RWPE2 (cell line): Measurements from ENCODE around the gene RPS6KL1.

Experiments used
- ATAC-seq: fragments of 200-7000 bp; cut with Tn5 transposase; 3 replicates; pipeline ENCODE4 v1.9.1; 2021; ENCODE audit warnings: low read depth
- DNase-seq: peaks from one replicate; pipeline ENCODE4 v3.0.0-alpha.2; 2020; ENCODE audit warnings: low spot score
- H3K27ac ChIP-seq: fragments of 450-650 bp; 2 replicates; pipeline ENCODE4 v1.5.1; 2017; ENCODE audit warnings: mild to moderate bottlenecking; ENCODE audit not compliant: poor library complexity, severe bottlenecking
- H3K27me3 ChIP-seq: fragments of 250-450 bp; sonication (Bioruptor Pico); 2 replicates; pipeline ENCODE4 v1.5.1; 2021; ENCODE audit warnings: mild to moderate bottlenecking, moderate library complexity; ENCODE audit not compliant: insufficient read depth, poor library complexity, severe bottlenecking
- H3K36me3 ChIP-seq: fragments of 250-450 bp; sonication (Bioruptor Pico); 2 replicates; pipeline ENCODE4 v1.5.1; 2020; ENCODE audit warnings: low read depth, mild to moderate bottlenecking, moderate library complexity
- H3K4me1 ChIP-seq: fragments of 250-450 bp; sonication (Bioruptor Pico); 2 replicates; pipeline ENCODE4 v1.5.1; 2021; ENCODE audit warnings: mild to moderate bottlenecking, moderate library complexity; ENCODE audit not compliant: insufficient read depth, poor library complexity, severe bottlenecking
- H3K4me3 ChIP-seq: fragments of 250-450 bp; sonication (Bioruptor Pico); 2 replicates; pipeline ENCODE4 v1.5.1; 2021; ENCODE audit warnings: mild to moderate bottlenecking, moderate library complexity; ENCODE audit not compliant: severe bottlenecking
- H3K9me3 ChIP-seq: fragments of 250-450 bp; sonication (Bioruptor Pico); 2 replicates; pipeline ENCODE4 v1.5.1; 2021; ENCODE audit warnings: mild to moderate bottlenecking, moderate library complexity; ENCODE audit not compliant: severe bottlenecking
- CTCF ChIP-seq: fragments of 450-650 bp; IDR thresholded peaks from one replicate; pipeline ENCODE4 v1.5.1; 2017; ENCODE audit warnings: mild to moderate bottlenecking, moderate library complexity; ENCODE audit not compliant: poor library complexity, severe bottlenecking

Gene RPS6KL1

GRCh38 chr14:74911221-74911620 is 11.8 kb downstream of the RPS6KL1 start:
- no peak for TF ChIP-seq CTCF
- ATAC-seq (no peak), DNase-seq (no peak)

GRCh38 chr14:74910556-74910955 is 12.5 kb downstream of the RPS6KL1 start:
- no peak for ATAC-seq

More at GRCh38 chr14:74911221-74911620, 11.8 kb downstream of the RPS6KL1 start:
- no peaks in the 10 kb centered on the region for H3K27me3 ChIP-seq
- H3K36me3 ChIP-seq = no peaks in the 10 kb centered on the region
- H3K4me3 ChIP-seq = no peak overlapping the region
- H3K9me3 ChIP-seq = no peaks in the 10 kb centered on the region
- H3K4me1 ChIP-seq = no peaks in the 10 kb centered on the region
- no peak overlapping the region for H3K27ac ChIP-seq

GRCh38 chr14:74909911-74910310 is 13.1 kb downstream of the RPS6KL1 start:
- ATAC-seq (no peak), DNase-seq (no peak)
- no peak for TF ChIP-seq CTCF
- H3K27me3 ChIP-seq = no peaks in the 10 kb centered on the region
- H3K4me3 ChIP-seq = no peak overlapping the region
- peaks cover 7% of the 10 kb centered on the region; the same call in 1 of the 2 replicates for H3K36me3 ChIP-seq
- H3K27ac ChIP-seq = no peak overlapping the region
- H3K4me1 ChIP-seq = no peaks in the 10 kb centered on the region
- H3K9me3 ChIP-seq = no peaks in the 10 kb centered on the region

More at GRCh38 chr14:74910556-74910955, 12.5 kb downstream of the RPS6KL1 start:
- DNase-seq = no peak
- no peak overlapping the region for H3K27ac ChIP-seq
- H3K4me3 ChIP-seq = no peak overlapping the region
- H3K4me1 ChIP-seq = no peaks in the 10 kb centered on the region
- H3K27me3 ChIP-seq = no peaks in the 10 kb centered on the region
- peaks cover 5% of the 10 kb centered on the region; the same call in 1 of the 2 replicates for H3K36me3 ChIP-seq
- H3K9me3 ChIP-seq = no peaks in the 10 kb centered on the region
- no peak for TF ChIP-seq CTCF

GRCh38 chr14:74909501-74909900 is 13.6 kb downstream of the RPS6KL1 start:
- TF ChIP-seq CTCF = no peak
- Histone ChIP-seq H3K4me3 (no peak overlapping the region), H3K36me3 (peaks cover 8% of the 10 kb centered on the region; the same call in 1 of the 2 replicates), H3K9me3 (no peaks in the 10 kb centered on the region), H3K4me1 (no peaks in the 10 kb centered on the region), H3K27me3 (no peaks in the 10 kb centered on the region), H3K27ac (no peak overlapping the region)
- no peak for ATAC-seq
- DNase-seq = no peak

- no peak overlapping the region for H3K27ac ChIP-seq
- no peaks in the 10 kb centered on the region for H3K9me3 ChIP-seq
- TF ChIP-seq CTCF = no peak
- no peak overlapping the region for H3K4me3 ChIP-seq
- no peaks in the 10 kb centered on the region for H3K4me1 ChIP-seq
- H3K36me3 ChIP-seq = peaks cover 12% of the 10 kb centered on the region; the same call in 1 of the 2 replicates
- ATAC-seq (no peak), DNase-seq (no peak)
- no peaks in the 10 kb centered on the region for H3K27me3 ChIP-seq
These were observed 14.2 kb downstream of the RPS6KL1 start for GRCh38 chr14:74908861-74909341.
